GM13977 (cell line): ENCODE results near the gene UTY.

Experiments used
- DNase-seq: peaks from one replicate; pipeline ENCODE4 v3.0.0; 2012; ENCODE audit warnings: low spot score
- CTCF ChIP-seq: IDR thresholded peaks from 2 replicates; pipeline ENCODE4 v1.5.1; 2012; ENCODE audit warnings: mild to moderate bottlenecking, control low read depth; ENCODE audit not compliant: insufficient read depth; ENCODE audit errors: extremely low read depth, missing control alignments
- in situ Hi-C: fragments of 300-500 bp; cut with MboI; formaldehyde crosslinking; loops from one replicate; pipeline ENCODE4 v1.12.0; 2022; ENCODE audit warnings: low sequenced_read_pairs, low pct_unique_long_range_greater_than_20kb, mixed read lengths, inconsistent platforms; ENCODE audit not compliant: unreplicated experiment

UTY gene

GRCh38 chrY:13250421-13250820, 229.4 kb downstream of the UTY start:
- in situ Hi-C loops = no loop called here
- no peak for TF ChIP-seq CTCF

GRCh38 chrY:13243716-13244115, 236.1 kb downstream of the UTY start:
- in situ Hi-C loops = no loop called here
- no peak for DNase-seq

More at GRCh38 chrY:13250421-13250820, 229.4 kb downstream of the UTY start:
- DNase-seq = no peak

GRCh38 chrY:13233901-13234300, 245.9 kb downstream of the UTY start:
- in situ Hi-C loops = no loop called here
- no peak for TF ChIP-seq CTCF
- DNase-seq = no peak

More at GRCh38 chrY:13243716-13244115, 236.1 kb downstream of the UTY start:
- no peak for TF ChIP-seq CTCF

- in situ Hi-C loops = no loop called here
- no peak for DNase-seq
- no peak for TF ChIP-seq CTCF
These were observed 246.7 kb downstream of the UTY start for GRCh38 chrY:13233118-13233517.

- no peak for TF ChIP-seq CTCF
- in situ Hi-C loops = no loop called here
- DNase-seq = no peak
These were observed 252.4 kb downstream of the UTY start for GRCh38 chrY:13227354-13227953.

GRCh38 chrY:13210961-13211646, 268.7 kb downstream of the UTY start:
- DNase-seq = no peak
- TF ChIP-seq CTCF = no peak
- in situ Hi-C loops = no loop called here
